Fibroblast of upper back skin (primary cell): ENCODE measurements around the gene TMEM222.

ENCODE experiments used
- DNase-seq: peaks from one replicate; pipeline ENCODE4 v3.0.0-alpha.2; 2013

The TMEM222 gene

GRCh38 chr1:27306892-27307761 is 14.8 kb upstream of the TMEM222 start:
- DNase-seq: no peak

DNA sequence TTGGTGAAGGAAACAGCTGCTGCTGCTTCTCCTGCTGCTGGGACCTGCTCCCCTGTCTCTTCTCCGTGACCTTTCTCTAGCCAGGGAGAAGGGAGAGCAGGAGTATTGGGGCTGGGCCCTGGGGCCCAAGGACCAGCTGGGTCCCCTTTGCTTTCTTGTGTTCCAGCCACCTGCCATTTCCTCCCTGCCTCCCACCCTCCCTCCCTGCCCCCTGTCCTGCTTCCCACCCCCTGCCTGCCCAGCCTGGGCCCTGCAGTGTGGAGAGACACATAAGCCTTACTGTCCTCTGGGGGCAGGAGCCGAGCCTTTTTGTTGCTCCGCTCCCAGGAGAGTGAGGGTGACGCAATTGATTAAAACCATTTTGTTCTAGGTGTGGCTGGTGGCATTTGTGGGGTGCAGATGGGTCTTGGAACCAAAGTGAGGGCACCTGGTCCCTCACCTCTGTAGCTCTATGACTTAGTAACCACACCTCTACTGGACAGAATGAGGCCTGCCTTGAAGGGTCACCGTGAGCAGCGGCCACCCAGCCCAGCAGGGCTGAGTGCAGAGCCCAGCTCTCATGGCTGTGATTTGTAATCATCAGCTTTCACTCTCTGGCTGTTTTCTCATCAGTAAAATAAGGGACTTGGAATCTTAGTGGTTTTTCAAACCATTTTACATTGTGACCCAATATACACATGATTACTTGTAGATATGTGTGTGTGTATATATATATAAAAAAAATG is 13.9 kb upstream of the TMEM222 start:
- DNase-seq: no peak

GRCh38 chr1:27314169-27314568 is 7.8 kb upstream of the TMEM222 start:
- no peak for DNase-seq

- no peak for DNase-seq
Observed at GRCh38 chr1:27314737-27315136, 7.2 kb upstream of the TMEM222 start.

DNA sequence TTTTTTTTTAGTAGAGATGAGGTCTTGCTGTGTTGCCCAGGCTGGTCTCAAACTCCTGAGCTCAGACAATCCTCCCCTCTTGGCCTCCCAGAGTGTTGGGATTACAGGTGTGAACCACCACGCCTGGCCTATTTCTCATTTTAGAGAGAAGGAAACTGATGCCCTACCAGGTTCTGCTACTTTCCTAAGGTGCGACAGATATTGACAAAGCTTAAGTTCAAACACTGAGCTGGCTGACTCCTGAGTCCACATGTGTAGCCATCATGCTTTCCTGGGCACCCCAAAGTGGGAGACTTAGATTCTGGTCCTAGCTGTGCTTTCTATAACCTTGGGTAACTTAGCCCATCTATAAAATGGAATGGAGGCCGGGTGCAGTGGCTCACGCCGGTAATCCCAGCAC is 5.1 kb upstream of the TMEM222 start:
- DNase-seq: no peak

- no peak for DNase-seq
Observed at GRCh38 chr1:27318136-27318535, 3.8 kb upstream of the TMEM222 start.

DNA sequence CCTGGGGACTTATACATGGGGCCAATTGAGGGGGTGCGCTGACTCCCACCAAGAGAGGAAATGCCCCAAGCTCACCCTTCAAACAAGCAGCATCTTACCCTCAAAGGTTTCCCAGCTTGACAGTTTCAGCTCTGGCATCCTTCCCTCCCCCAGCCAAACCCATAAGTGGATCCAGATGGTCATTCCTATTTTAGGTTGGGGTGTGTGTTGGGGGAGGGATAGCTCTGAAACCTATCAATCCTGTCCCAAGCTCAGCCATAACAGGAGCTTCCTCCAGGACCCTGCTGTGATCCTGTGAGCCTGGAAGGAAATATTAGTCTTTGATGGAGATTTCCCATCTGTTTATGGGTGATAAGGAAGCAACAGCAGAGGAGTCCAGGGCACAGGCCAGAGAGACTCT is 3.4 kb upstream of the TMEM222 start:
- DNase-seq: peak; percentile 90

- DNase-seq: no peak
Observed at GRCh38 chr1:27322569-27323240, 742 bp downstream of the TMEM222 start.

- no peak for DNase-seq
Observed at GRCh38 chr1:27325286-27325685, 3.3 kb downstream of the TMEM222 start.

DNA sequence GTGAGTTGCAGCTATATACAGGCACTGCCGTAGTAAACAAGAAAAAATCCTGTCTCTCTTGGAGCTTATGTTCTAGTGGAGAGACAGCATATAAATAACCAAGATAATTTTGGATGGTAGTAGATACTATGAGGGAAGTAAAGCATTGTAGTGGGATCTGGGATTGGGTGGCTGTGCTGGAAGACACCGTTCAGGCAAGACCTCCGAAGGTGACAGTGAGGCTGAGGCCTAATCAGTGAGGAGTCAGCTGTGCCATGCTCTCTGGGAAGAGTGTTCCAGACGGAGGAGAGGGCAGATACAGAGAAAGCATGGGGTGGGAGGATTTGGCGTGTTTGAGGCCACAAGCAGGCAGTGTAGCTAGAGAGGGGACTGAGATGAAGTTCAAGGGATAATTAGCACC is 6.0 kb downstream of the TMEM222 start:
- DNase-seq: no peak

DNA sequence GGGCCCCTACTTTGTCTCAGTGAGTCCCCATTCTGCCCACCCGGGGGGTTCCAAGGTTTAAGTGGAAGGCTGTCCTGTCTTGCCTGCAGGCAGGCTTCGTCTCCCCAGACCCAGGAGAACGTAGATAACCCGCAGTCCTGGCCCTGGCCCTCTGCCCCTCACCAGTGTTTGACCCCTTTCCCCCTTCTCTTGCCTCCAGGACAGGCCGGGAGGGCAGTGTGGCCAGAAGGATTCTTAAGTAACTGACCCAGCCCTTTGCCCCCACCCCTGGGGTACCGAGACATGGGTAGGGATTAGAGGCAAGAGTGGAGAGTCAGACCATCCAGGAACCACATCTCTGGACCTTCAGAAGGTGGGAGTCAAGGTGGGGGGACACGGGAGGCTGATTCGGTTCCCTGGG is 8.8 kb downstream of the TMEM222 start:
- no peak for DNase-seq

- DNase-seq: no peak
Observed at GRCh38 chr1:27331426-27331825, 9.5 kb downstream of the TMEM222 start.

DNA sequence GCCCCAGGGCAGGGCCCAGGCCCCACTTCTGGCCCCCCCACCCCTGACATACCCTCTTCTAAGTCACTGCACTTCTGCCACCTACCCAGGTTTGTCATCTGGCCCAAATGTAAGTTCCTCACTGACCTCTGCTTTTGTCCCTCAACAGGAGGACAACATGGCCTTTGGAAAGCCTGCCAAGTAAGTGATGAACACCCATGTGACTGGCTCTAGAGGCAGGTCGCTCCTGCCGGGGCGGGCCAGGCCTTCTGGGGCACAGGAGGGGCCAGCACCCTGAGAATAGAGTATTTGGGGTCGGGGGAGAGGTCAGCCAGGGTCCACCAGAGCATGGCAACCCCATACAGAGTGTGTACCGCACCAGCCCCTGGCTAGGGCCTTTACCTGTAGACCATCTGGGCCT is 10.0 kb downstream of the TMEM222 start:
- DNase-seq: no peak

DNA sequence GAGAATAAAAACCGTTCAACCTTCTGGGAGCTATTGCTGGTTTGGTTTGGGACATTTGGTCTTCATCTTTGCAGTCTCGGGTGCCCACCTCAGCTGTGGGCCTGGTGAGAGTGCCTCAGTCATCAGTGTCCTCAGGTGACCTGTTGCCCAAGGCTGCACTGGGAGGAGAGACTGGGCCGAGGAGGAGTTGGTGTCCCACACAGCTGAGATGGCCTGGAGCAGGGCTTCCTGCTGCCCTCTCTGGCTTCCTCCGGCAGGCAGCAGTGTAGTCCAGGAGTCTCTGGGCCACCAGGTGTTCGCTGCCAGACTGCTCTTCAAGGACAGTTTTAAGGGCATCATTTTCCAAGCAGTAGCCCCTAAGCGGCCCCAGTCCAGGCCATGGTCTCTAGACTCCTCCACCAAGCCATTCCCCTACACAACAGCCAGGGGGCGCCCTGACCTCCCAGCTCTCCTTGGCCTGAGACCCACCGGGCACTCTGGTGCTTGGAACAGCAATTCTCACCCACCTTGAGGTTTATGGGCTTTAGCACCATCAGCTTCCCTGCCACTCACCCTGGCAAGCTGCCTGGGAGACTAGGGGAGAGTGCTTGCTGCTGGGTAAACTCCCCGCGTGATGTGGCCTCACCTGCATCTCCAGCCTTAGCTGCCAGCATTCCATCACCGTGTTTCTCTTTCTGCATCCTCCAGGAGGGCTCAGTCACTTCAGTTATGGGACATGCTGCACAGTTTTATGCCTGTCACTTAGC is 10.7 kb downstream of the TMEM222 start:
- DNase-seq: peak; percentile 16

- no peak for DNase-seq
Observed at GRCh38 chr1:27333717-27334279, 11.8 kb downstream of the TMEM222 start.

- DNase-seq: no peak
Observed at GRCh38 chr1:27335506-27336422, 13.8 kb downstream of the TMEM222 start.

DNA sequence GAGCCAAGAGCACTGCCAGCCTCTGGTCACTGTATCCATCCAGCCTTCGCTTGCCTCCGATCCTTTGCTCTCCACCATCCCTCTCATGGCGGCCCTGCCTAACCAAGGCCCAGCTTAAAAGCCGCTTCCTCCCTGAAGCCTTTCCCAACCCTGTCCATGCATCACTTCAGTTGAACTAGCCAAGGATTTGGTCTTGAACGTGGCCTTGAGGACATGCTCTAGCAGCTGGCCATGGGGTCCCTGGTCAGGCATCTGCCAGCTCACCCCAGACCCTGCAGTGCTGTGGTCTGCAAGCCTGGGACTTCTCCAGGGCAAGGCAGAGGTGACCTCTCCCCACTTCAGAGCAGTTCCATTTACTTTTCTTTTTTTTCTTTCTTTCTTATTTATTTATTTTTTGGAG is 14.8 kb downstream of the TMEM222 start:
- DNase-seq: no peak

DNA sequence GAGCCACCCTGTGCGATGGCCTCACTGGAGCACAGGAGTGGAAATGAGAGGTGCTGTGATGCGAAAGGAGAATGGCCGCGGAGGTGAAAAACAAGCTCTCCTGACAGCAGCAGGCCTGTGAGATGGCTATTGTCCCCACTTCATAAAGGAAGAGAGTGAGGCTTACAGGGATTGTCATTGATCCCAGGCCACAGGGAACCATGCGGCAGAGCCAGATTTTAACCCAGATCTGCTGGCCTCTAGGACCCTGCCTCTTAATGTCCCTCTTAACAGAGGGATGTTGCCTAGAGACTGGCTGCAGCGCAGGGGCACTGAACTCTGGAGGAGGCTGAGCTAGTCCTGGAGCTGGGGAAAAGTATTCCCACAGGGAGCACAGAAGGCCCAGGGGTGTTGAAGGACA is 16.8 kb downstream of the TMEM222 start:
- DNase-seq: no peak

DNA sequence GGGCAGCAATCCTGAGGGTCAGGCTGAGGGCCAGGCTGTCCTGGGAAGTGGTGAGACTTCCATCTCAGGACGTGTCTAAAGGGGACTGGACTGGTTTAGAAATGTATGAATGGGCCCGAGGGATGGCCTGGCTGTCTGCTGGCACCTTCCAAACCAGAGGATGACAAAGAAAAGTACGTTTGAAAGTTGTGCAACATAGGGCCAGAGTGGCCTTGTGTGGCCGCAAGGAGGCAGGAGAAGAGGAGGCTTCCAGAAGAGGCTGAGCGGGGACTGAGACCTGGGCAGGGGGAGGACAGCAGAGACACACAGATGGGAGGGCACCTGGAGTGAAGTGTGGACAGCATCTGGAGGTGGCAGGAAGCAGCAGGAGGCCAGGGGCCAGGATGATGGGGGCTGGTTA is 17.2 kb downstream of the TMEM222 start:
- no peak for DNase-seq

- peak; percentile 75 for DNase-seq
Observed at GRCh38 chr1:27341525-27342252, 19.7 kb downstream of the TMEM222 start, which contains the start of gene SYTL1. SYTL1 (plus strand) TSS chr1:27342022; CDS start chr1:27345335, 3,313 bp downstream.

DNA sequence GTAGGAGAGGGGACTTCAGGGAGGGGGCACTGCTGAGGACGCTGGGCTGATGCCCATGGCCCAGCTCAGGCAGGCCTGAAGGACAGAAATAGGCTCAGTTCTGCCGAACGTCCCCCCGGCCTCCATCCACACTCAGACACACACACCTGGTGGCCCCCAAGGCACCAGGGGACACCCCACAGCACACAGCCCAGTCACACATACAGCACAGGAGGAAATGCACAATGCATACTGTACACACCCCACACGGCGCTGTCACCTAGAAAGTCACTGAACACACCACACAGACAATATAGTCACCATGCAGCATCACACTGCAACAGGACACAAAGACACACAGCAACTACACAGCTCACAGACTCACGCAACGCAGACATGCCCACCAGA is 20.4 kb downstream of the TMEM222 start:
- DNase-seq: no peak
